Measurements from ENCODE around the gene MACROD2. TPM values are rescaled to one million over a fixed set of nuclear protein-coding genes. Genes with fewer than 3 reads are reported as not detected.

Gene MACROD2
- total RNA-seq, 4 donors from 2014 or later = 12.6 to 60.3 (median 18.9) TPM

DNA sequence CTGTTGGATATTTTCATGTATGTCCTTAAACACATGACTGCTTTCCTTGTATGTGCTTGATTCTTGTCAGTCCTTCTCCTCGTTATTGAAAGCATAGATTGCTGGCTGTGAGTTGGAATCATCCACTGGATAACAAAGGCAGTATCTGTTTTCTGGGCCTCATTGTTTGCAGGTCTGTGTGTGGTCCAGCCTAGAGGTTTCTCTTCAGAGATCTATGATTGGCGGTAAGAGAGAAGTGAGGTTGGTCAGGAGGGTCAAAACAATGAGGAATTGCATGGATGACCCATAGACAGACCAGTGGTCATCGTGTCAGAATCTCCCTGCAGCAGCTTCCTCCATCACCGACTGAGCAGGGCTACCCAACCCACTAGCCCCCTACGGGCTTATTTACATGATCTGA, 1663.0 kb downstream of the MACROD2 start:
- no peak for DNase-seq (ENCODE audit: low spot score in 2 of 2)
- no peak overlapping the region for H3K27ac ChIP-seq
- H3K36me3 ChIP-seq = no peaks in the 10 kb centered on the region
- TF ChIP-seq POLR2AphosphoS5 (IDR thresholded peaks at IDR 0.05) (no peak), EP300 (IDR thresholded peaks at IDR 0.05) (no peak), POLR2A (IDR thresholded peaks at IDR 0.05) (no peak)
- TF ChIP-seq, protein P1, sequence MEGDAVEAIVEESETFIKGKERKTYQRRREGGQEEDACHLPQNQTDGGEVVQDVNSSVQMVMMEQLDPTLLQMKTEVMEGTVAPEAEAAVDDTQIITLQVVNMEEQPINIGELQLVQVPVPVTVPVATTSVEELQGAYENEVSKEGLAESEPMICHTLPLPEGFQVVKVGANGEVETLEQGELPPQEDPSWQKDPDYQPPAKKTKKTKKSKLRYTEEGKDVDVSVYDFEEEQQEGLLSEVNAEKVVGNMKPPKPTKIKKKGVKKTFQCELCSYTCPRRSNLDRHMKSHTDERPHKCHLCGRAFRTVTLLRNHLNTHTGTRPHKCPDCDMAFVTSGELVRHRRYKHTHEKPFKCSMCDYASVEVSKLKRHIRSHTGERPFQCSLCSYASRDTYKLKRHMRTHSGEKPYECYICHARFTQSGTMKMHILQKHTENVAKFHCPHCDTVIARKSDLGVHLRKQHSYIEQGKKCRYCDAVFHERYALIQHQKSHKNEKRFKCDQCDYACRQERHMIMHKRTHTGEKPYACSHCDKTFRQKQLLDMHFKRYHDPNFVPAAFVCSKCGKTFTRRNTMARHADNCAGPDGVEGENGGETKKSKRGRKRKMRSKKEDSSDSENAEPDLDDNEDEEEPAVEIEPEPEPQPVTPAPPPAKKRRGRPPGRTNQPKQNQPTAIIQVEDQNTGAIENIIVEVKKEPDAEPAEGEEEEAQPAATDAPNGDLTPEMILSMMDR (IDR thresholded peaks at IDR 0.05) = no peak
- no peaks in the 10 kb centered on the region for H3K4me1 ChIP-seq
- no peaks in the 10 kb centered on the region for H3K27me3 ChIP-seq
- H3K4me3 ChIP-seq = no peak overlapping the region
- 78% methylated on average over 5 of the region's 5 CpGs for WGBS
- no peaks in the 10 kb centered on the region for H3K9me3 ChIP-seq

DNA sequence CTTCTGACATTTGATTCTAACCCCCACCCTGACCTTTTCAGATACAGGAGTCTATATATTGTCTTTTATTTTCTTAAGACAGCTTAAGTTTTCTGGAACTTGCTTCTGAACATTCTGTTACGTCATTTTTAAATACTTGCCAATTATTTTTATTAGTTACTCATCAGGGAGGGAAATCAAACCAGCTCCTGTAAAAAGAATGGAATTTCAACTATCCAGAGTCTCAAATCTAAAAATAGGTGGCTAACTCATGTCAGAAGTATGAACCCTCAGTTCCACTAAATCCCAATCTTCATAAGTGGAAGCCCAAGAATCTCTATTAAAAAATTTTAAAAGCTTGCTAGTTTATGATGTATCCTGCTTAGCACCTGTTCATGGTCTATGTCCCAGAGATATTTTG, 1677.9 kb downstream of the MACROD2 start:
- 30% methylated on average over 1 of the region's 1 CpG for WGBS
- no peak for DNase-seq (ENCODE audit: low spot score in 2 of 2)

DNA sequence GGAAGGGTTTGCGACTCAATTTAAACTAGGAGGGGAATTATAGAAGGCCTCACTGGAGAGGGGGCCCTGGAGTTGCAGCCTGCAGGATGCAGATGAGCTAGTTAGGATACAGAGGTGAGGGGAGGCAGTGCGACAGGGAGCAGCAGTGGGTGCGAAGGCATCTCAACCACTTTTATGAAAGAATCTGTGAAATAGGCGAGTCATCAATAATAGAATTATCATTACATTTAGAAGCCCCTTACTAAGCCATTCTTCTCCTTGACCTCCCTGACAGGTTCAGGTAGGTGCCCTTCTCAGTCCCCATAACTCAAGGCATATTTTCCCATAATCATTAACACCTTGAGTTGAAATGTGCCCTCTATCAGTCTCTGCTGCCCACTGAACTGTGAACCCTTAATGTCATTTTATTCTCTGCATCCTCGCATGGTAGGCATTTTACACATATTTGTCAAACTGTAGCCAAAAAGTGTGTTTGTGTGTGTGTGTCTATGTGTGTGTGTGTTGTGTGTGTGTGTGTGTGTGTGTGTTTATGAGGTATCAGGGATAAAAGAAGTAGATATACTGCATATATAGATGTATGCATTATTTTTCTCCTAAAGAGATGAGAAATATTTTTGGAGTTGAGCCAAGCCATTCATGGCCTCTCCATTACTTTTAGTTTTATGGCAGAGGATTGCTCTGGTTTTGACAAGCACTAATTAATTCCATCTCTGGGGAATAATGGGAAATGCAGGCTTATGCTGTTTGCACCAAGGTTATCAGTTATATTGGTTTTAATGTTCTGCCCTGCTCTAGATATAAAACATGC, 1679.1 kb downstream of the MACROD2 start:
- Histone ChIP-seq H3K9me3 (no peaks in the 10 kb centered on the region), H3K27ac (no peak overlapping the region)
- no peak for DNase-seq (ENCODE audit: low spot score in 2 of 2)

More for the DNA sequence above, 1677.9 kb downstream of the MACROD2 start:
- no peaks in the 10 kb centered on the region for H3K36me3 ChIP-seq
- no peak overlapping the region for H3K27ac ChIP-seq
- no peaks in the 10 kb centered on the region for H3K27me3 ChIP-seq
- no peaks in the 10 kb centered on the region for H3K9me3 ChIP-seq
- TF ChIP-seq POLR2AphosphoS5 (IDR thresholded peaks at IDR 0.05) = no peak
- TF ChIP-seq, protein P1 (IDR thresholded peaks at IDR 0.05) = no peak
- TF ChIP-seq EP300 (IDR thresholded peaks at IDR 0.05) = no peak
- TF ChIP-seq POLR2A (IDR thresholded peaks at IDR 0.05) = no peak
- no peaks in the 10 kb centered on the region for H3K4me1 ChIP-seq
- H3K4me3 ChIP-seq = no peak overlapping the region

DNA sequence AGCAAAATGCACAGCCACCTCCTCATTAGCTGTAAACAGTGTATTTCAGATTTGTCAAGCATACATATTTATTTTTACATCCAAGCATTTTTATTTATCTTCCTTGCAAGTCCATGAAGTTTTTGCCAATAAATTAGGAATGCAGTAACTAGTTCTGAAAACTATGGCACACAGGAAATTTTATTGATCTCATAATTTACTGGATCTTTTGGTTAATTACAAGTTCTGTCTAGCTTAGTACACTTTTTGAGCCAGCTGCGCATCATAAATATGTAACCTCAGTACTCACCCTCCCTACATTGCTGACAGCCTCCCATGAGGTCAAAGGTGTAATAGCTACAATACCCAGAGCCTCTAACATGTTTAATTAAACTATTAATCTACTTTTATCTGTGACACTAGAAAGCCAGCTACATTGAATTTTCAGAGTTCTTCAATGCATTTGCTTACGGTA, 1679.8 kb downstream of the MACROD2 start:
- no peak overlapping the region for H3K27ac ChIP-seq
- TF ChIP-seq POLR2A (IDR thresholded peaks at IDR 0.05) (no peak), POLR2AphosphoS5 (IDR thresholded peaks at IDR 0.05) (no peak)
- no peaks in the 10 kb centered on the region for H3K36me3 ChIP-seq

More for the DNA sequence above, 1679.1 kb downstream of the MACROD2 start:
- no peak overlapping the region for H3K4me3 ChIP-seq
- no peak for TF ChIP-seq POLR2A (IDR thresholded peaks at IDR 0.05)
- TF ChIP-seq EP300 (IDR thresholded peaks at IDR 0.05) = no peak
- TF ChIP-seq, protein P1 (IDR thresholded peaks at IDR 0.05) = no peak
- TF ChIP-seq POLR2AphosphoS5 (IDR thresholded peaks at IDR 0.05) = no peak
- no peaks in the 10 kb centered on the region for H3K27me3 ChIP-seq
- WGBS = 84% methylated on average over 5 of the region's 5 CpGs
- H3K36me3 ChIP-seq = no peaks in the 10 kb centered on the region
- no peaks in the 10 kb centered on the region for H3K4me1 ChIP-seq

DNA sequence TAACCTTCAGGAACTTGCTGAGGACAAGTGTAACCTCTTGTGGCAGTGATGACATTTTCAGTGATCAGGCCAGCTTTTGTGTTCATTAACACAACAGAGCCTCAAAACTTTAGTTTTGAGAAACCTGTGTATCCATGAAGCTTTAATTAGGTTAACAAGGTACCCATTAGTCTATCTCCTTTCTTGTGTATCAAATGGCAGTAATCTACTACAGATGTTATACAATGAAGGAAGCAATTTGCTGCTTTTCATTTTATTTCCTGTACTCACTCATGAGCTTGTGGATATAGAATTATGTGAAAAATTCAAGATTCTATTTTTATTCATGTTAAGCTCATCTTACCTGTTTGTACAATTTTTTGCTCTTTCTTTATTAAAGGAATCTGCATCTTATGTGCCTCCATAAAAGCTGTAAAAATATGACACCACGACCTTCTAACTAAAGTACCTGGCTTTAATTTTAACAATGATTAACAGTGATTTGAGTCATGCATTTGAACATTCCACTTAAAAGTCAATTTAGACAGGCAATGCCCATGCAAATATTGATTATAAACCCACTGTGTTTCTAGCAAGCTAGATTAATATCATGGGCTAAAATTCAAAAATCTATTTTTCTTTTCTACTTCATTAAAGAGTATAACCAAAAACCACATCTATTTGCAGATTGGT, 1680.6 kb downstream of the MACROD2 start:
- H3K27me3 ChIP-seq = no peaks in the 10 kb centered on the region
- H3K9me3 ChIP-seq = no peaks in the 10 kb centered on the region
- H3K27ac ChIP-seq = no peak overlapping the region
- H3K4me3 ChIP-seq = no peak overlapping the region
- no peaks in the 10 kb centered on the region for H3K36me3 ChIP-seq
- TF ChIP-seq POLR2AphosphoS5 (IDR thresholded peaks at IDR 0.05) (no peak), POLR2A (IDR thresholded peaks at IDR 0.05) (no peak), EP300 (IDR thresholded peaks at IDR 0.05) (no peak)
- TF ChIP-seq, protein P1 (IDR thresholded peaks at IDR 0.05) = no peak
- H3K4me1 ChIP-seq = no peaks in the 10 kb centered on the region
- 65% methylated on average over 1 of the region's 1 CpG for WGBS
- no peak for DNase-seq (ENCODE audit: low spot score in 2 of 2)

More for the DNA sequence above, 1679.8 kb downstream of the MACROD2 start:
- WGBS = 92% methylated on average over 2 of the region's 2 CpGs
- Histone ChIP-seq H3K4me1 (no peaks in the 10 kb centered on the region), H3K9me3 (no peaks in the 10 kb centered on the region), H3K4me3 (no peak overlapping the region), H3K27me3 (no peaks in the 10 kb centered on the region)
- no peak for DNase-seq (ENCODE audit: low spot score in 2 of 2)

Measured in suprapubic skin (tissue), 4 donors.